ENCODE results near the gene GPATCH4. TPM values are rescaled to one million over a fixed set of nuclear protein-coding genes. Genes with fewer than 3 reads are reported as not detected.

GPATCH4 gene
- total RNA-seq, 1 experiment from 2014 or later = 71.7 TPM

DNA sequence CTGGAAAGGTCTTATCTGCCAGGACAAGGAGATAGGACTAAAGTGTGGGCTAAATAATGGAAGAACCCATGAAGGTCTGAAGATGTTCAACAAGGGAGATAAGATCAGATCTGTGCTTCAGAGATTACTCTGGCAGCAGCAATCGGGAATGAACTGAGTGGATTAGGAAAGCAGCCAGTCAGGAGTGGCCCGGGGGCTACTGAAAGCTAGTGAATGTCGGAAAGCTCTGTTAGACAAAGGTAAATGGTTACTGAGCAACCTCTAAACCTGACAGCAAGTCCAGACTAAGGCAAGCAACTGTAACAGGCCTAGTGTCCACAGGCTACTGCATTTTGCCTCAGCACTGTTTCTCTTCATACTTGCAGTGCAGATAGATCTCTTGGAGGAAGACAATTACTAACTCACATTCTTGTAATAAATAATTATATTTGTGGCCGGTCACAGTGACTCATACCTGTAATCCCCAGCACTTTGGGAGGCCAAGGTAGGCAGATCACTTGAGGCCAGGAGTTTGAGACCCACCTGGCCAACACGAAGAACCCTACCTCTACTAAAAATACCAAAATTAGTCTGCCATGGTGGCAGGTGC, 41.4 kb downstream of the GPATCH4 start:
- no peak overlapping the region for H4K8ac ChIP-seq (replicated peaks; ENCODE audit: insufficient read length, low read depth, low read length)
- no peaks in the 10 kb centered on the region for H4K20me1 ChIP-seq (ENCODE audit: control insufficient read depth, insufficient read depth, insufficient read length)
- H3K4me3 Mint-ChIP-seq = no peak overlapping the region
- TF ChIP-seq CTCF (conservative IDR thresholded peaks at IDR 0.05) = no peak
- DNase-seq = no peak
- no peak overlapping the region for H3K14ac ChIP-seq (ENCODE audit: insufficient read depth, low read length)
- no peak overlapping the region for H2AFZ ChIP-seq (ENCODE audit: low read length)
- H3K18ac ChIP-seq (ENCODE audit: insufficient read length, low read depth, low read length) = no peak overlapping the region
- H2BK120ac ChIP-seq (ENCODE audit: low read depth, low read length, poor library complexity, severe bottlenecking) = no peak overlapping the region
- H2BK20ac ChIP-seq (ENCODE audit: low read depth, low read length, poor library complexity, severe bottlenecking) = no peak overlapping the region
- no peak overlapping the region for H4K5ac ChIP-seq (ENCODE audit: insufficient read length, low read depth, low read length)
- H3K4me1 Mint-ChIP-seq = no peaks in the 10 kb centered on the region
- no peak overlapping the region for H3K23ac ChIP-seq (ENCODE audit: insufficient read length, low read depth, low read length)
- H3K79me1 ChIP-seq (ENCODE audit: insufficient read depth, low read depth, low read length, poor library complexity, severe bottlenecking) = no peaks in the 10 kb centered on the region
- H2BK15ac ChIP-seq (ENCODE audit: low read depth, low read length) = no peak overlapping the region
- no peaks in the 10 kb centered on the region for H3K27me3 Mint-ChIP-seq (ENCODE audit: low read depth)
- no peak overlapping the region for H3K4ac ChIP-seq (ENCODE audit: low read depth, low read length)
- H3K4me2 ChIP-seq (ENCODE audit: insufficient read depth, insufficient read length, low read length) = no peak overlapping the region
- no peaks in the 10 kb centered on the region for H3K9me3 ChIP-seq (ENCODE audit: control insufficient read depth, low read depth, low read length)
- H3K27me3 ChIP-seq (ENCODE audit: insufficient read depth, low read length) = no peaks in the 10 kb centered on the region
- peaks cover 23 to 71% (median 64%) of the 10 kb centered on the region in 3 experiments for H3K36me3 Mint-ChIP-seq (ENCODE audit: insufficient read depth in 1 of 3, low read depth in 3 of 3)
- H3K27ac Mint-ChIP-seq = no peak overlapping the region; a peak in 1 of 7 replicates
- H3K9me3 Mint-ChIP-seq = no peaks in the 10 kb centered on the region
- H3K9ac ChIP-seq (ENCODE audit: extremely low read depth, insufficient read length, low read length) = no peak overlapping the region
- no peaks in the 10 kb centered on the region for H3K79me2 ChIP-seq (ENCODE audit: insufficient read depth, low read length)
- WGBS (ENCODE audit: extremely low coverage, insufficient read length, low lambda C conversion rate) = no CpG with 5 or more reads among the region's 5 CpGs
- no peak overlapping the region for H3K56ac ChIP-seq (ENCODE audit: insufficient read length, low read depth, low read length)
- no peak overlapping the region for H4K91ac ChIP-seq (ENCODE audit: insufficient read length, low read depth, low read length)
- H2BK12ac ChIP-seq (ENCODE audit: insufficient read length, low read depth, low read length) = no peak overlapping the region
- H3K4me1 ChIP-seq (ENCODE audit: insufficient read depth, low read length) = no peaks in the 10 kb centered on the region
- no peak overlapping the region for H3T11ph ChIP-seq (ENCODE audit: low read length)
- no peak overlapping the region for H2BK5ac ChIP-seq (ENCODE audit: insufficient read length, low read length)
- H3K23me2 ChIP-seq (ENCODE audit: insufficient read length, low read depth, low read length, poor library complexity, severe bottlenecking) = no peaks in the 10 kb centered on the region
- no peak overlapping the region for H2AK5ac ChIP-seq (ENCODE audit: insufficient read length, low read length)
- H3K27ac ChIP-seq (ENCODE audit: insufficient read length, low read depth, low read length) = no peak overlapping the region
